ENCODE data around the gene RPGR. TPM values are rescaled to one million over a fixed set of nuclear protein-coding genes. Genes with fewer than 3 reads are reported as not detected.

The RPGR gene
- total and polyA plus RNA-seq, 3 donors from 2014 or later: 8.0 to 25.6 (median 21.0) TPM

DNA sequence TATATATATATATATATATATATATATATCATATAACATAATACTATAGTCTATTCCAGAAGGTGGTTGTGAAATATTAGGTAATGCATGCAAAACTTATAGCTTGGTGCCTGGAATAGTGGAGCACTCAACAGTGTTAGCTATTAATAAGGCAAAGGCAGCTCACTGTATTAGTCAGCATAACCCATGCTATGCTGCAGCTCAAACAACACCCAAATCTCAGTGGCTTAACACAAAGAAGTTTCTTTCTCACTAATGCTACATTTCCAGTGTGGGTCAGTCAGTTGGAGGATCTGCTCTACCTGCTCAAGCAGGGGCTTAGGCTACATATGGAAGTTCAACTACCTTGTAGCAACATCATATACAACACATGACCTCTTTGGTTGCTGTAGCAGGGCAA is 5.2 kb upstream of the RPGR start:
- Histone ChIP-seq H3K4me1 (no peaks in the 10 kb centered on the region), H3K27ac (no peak overlapping the region), H3K27me3 (no peaks in the 10 kb centered on the region), H3K36me3 (ENCODE audit: low read depth, missing control alignments) (no peaks in the 10 kb centered on the region), H3K4me3 (no peak overlapping the region), H3K9me3 (no peaks in the 10 kb centered on the region)
- intact Hi-C loops (cut with DNase I; ENCODE audit: low total_unique reads): no loop called here
- TF ChIP-seq, protein P1, sequence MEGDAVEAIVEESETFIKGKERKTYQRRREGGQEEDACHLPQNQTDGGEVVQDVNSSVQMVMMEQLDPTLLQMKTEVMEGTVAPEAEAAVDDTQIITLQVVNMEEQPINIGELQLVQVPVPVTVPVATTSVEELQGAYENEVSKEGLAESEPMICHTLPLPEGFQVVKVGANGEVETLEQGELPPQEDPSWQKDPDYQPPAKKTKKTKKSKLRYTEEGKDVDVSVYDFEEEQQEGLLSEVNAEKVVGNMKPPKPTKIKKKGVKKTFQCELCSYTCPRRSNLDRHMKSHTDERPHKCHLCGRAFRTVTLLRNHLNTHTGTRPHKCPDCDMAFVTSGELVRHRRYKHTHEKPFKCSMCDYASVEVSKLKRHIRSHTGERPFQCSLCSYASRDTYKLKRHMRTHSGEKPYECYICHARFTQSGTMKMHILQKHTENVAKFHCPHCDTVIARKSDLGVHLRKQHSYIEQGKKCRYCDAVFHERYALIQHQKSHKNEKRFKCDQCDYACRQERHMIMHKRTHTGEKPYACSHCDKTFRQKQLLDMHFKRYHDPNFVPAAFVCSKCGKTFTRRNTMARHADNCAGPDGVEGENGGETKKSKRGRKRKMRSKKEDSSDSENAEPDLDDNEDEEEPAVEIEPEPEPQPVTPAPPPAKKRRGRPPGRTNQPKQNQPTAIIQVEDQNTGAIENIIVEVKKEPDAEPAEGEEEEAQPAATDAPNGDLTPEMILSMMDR (IDR thresholded peaks at IDR 0.05): no peak
- no peak for TF ChIP-seq POLR2A (IDR thresholded peaks at IDR 0.05)
- DNase-seq: no peak

DNA sequence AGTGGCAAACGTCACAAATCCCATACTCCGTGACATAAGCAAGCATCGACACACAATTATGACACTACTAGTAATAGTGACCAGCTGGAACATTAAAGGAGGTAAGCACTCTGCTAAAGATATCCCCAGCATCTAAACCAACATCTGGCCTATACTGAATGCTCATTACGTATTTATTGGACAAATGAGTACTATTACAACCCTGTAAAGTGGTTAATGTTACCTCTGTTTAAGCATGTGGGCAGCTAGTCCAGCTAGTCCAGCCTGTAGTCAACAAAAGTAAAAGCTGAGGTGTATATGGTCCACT is 419 bp upstream of the RPGR start:
- TF ChIP-seq, protein P1 (IDR thresholded peaks at IDR 0.05): no peak
- no peak for TF ChIP-seq POLR2A (IDR thresholded peaks at IDR 0.05)
- H3K27ac ChIP-seq: no peak overlapping the region
- H3K4me3 ChIP-seq: peak overlapping the region in 1 of 2 donors; percentile 73
- intact Hi-C loops (cut with DNase I; ENCODE audit: low total_unique reads): no loop called here
- DNase-seq: no peak
- no peaks in the 10 kb centered on the region for H3K9me3 ChIP-seq
- WGBS, 2 donors: 8% methylated on average over 4 of the region's 4 CpGs; no CpG with 5 or more reads in 1 of the 2 donors
- no peaks in the 10 kb centered on the region for H3K4me1 ChIP-seq
- no peaks in the 10 kb centered on the region for H3K27me3 ChIP-seq
- no peaks in the 10 kb centered on the region for H3K36me3 ChIP-seq (ENCODE audit: low read depth, missing control alignments)

DNA sequence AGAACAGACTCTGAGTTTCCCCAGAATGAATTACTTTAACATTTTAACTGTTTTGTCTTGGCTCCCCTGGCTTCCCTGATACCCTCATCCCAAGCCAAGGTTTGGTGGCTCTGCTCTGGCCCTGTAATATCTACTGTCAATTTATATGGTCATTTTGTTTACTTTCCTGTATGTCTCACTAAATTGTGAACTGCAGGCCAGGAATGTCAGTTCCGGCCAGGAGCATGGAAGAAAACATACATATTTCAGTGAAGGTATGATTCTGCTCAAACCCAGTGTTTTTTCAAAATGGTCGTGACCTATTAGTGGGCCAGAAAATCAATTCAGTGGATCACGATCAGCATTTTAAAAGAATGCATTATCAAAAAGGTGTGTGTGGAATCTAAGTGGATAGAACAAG is 1.2 kb downstream of the RPGR start:
- Histone ChIP-seq H3K27me3 (no peaks in the 10 kb centered on the region), H3K4me1 (no peaks in the 10 kb centered on the region), H3K27ac (peak overlapping the region in 1 of 2 donors; percentile 72), H3K9me3 (no peaks in the 10 kb centered on the region), H3K36me3 (ENCODE audit: low read depth, missing control alignments) (no peaks in the 10 kb centered on the region), H3K4me3 (peak overlapping the region in 1 of 2 donors; percentile 73)
- intact Hi-C loops (cut with DNase I; ENCODE audit: low total_unique reads): no loop called here
- 57 to 69% methylated on average over 3 of the region's 3 CpGs for WGBS, 2 donors
- TF ChIP-seq, protein P1 (IDR thresholded peaks at IDR 0.05): no peak
- TF ChIP-seq POLR2A (IDR thresholded peaks at IDR 0.05): no peak
- no peak for DNase-seq

DNA sequence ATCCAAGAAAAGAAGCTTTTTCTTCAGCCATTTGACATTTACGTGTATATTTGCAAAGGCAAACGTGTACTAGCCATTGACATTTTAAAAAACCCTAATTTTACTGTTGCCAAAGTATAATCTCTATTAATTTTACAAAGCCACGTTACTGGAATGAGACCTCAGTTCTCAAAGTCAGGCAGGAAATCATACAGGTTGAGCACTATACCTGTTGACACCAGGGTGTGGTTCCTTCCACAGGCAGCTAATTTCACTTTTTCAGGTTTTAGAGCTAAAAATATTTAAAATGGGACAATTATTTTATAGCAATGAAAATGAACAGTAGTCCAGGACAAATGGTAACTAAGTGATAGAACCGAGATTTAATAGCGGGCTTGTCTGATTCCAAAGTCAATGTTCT is 6.5 kb downstream of the RPGR start:
- Histone ChIP-seq H3K27ac (no peak overlapping the region), H3K9me3 (no peaks in the 10 kb centered on the region), H3K36me3 (ENCODE audit: low read depth, missing control alignments) (no peaks in the 10 kb centered on the region), H3K27me3 (no peaks in the 10 kb centered on the region), H3K4me3 (no peak overlapping the region), H3K4me1 (no peaks in the 10 kb centered on the region)
- DNase-seq: no peak
- WGBS, 2 donors: 87 to 95% methylated on average over 5 of the region's 5 CpGs
- intact Hi-C loops (cut with DNase I; ENCODE audit: low total_unique reads): no loop called here
- no peak for TF ChIP-seq POLR2A (IDR thresholded peaks at IDR 0.05)
- TF ChIP-seq, protein P1 (IDR thresholded peaks at IDR 0.05): no peak

DNA sequence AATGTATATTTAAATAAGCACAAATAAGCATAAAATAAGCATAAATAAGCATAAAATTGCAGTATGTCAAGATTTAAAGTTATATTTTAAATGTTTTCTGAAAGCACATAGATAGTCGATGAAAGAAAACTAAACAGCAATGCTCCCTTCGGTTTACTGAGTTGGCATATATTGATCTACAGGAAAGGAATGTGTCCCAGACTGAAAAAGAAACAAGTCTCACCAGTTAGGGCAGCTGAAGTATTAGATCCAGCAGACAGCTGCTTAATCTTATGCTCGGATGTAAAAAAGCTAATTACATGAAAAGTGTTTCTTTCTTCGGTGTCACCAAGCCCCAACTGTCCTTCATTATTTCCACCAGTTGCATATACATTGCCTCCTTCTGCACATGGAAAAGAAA is 8.7 kb downstream of the RPGR start:
- H3K27ac ChIP-seq: no peak overlapping the region
- intact Hi-C loops (cut with DNase I; ENCODE audit: low total_unique reads): no loop called here
- H3K36me3 ChIP-seq (ENCODE audit: low read depth, missing control alignments): no peaks in the 10 kb centered on the region
- no peaks in the 10 kb centered on the region for H3K4me1 ChIP-seq
- no peaks in the 10 kb centered on the region for H3K27me3 ChIP-seq
- DNase-seq: no peak
- 87 to 92% methylated on average over 4 of the region's 4 CpGs for WGBS, 2 donors
- H3K4me3 ChIP-seq: no peak overlapping the region
- H3K9me3 ChIP-seq: no peaks in the 10 kb centered on the region
- TF ChIP-seq, protein P1 (IDR thresholded peaks at IDR 0.05): no peak
- no peak for TF ChIP-seq POLR2A (IDR thresholded peaks at IDR 0.05)

All from testis (tissue), 3 donors.